Vagina (tissue), 2 donors: Measurements from ENCODE around the gene SIX3. TPM values are rescaled to one million over a fixed set of nuclear protein-coding genes. Genes with fewer than 3 reads are reported as not detected.

ENCODE experiments used
- DNase-seq, 2 donors: peaks; one replicate each; pipeline ENCODE4 v3.0.0-alpha.2; 2017; ENCODE audit errors: extremely low spot score in 2 of 2
- H3K27ac ChIP-seq: fragments of 200-600 bp; sonication (generic); one replicate; pipeline ENCODE4 v1.5.1; 2019
- H3K27me3 ChIP-seq: fragments of 200-600 bp; sonication (generic); one replicate; pipeline ENCODE4 v1.5.1; 2019
- H3K36me3 ChIP-seq, 2 donors: fragments of 200-600 bp; sonication (generic); one replicate each; pipeline ENCODE4 v1.5.1; 2017 to 2019
- H3K4me1 ChIP-seq: fragments of 200-600 bp; sonication (generic); one replicate; pipeline ENCODE4 v1.5.1; 2019
- H3K4me3 ChIP-seq, 2 donors: fragments of 200-600 bp; sonication (generic); 1 replicate in 1 of 2; 2 replicates in 1 of 2; pipeline ENCODE4 v1.5.1; 2016 to 2019
- H3K9me3 ChIP-seq: fragments of 200-600 bp; sonication (generic); one replicate; pipeline ENCODE4 v1.5.1; 2019
- CTCF ChIP-seq, 3 experiments: fragments of 450-650 bp in 2 of 3; fragments of 200-600 bp in 1 of 3; sonication (generic) in 1 of 3; IDR thresholded peaks; one replicate each; pipeline ENCODE4 v1.5.1; 2017 to 2019; ENCODE audit warnings: antibody characterized with exemption in 3 of 3, mild to moderate bottlenecking in 2 of 3, moderate library complexity in 2 of 3
- POLR2A ChIP-seq, 2 donors: fragments of 450-650 bp; IDR thresholded peaks; one replicate each; pipeline ENCODE4 v1.6.1; 2017; ENCODE audit warnings: antibody characterized with exemption in 2 of 2, mild to moderate bottlenecking in 2 of 2, moderate library complexity in 2 of 2
- POLR2AphosphoS5 ChIP-seq, 2 donors: sonication (generic); formaldehyde crosslinking; IDR thresholded peaks; one replicate each; pipeline ENCODE4 v1.9.0; 2017; ENCODE audit warnings: antibody characterized with exemption in 2 of 2, mild to moderate bottlenecking in 2 of 2, low read depth in 1 of 2; ENCODE audit not compliant: insufficient read depth in 1 of 2
- intact Hi-C: fragments of 100-400 bp; cut with DNase I; formaldehyde crosslinking; loops from one replicate; pipeline ENCODE4 v1.15.1; 2023
- total RNA-seq: library from RNA; depleted of rRNA; stranded (reverse); fragments of >200 nt; gene quantifications from one replicate; pipeline ENCODE4 v1.2.3, GENCODE V29; 2016

The SIX3 gene
- total RNA-seq, 1 donor from 2014 or later = not detected

- peaks cover 20% of the 10 kb centered on the region for H3K27me3 ChIP-seq
- H3K4me1 ChIP-seq = peaks cover 42% of the 10 kb centered on the region
- H3K4me3 ChIP-seq = no peak overlapping the region
- H3K9me3 ChIP-seq = no peaks in the 10 kb centered on the region
- intact Hi-C loops = no loop called here
- no peak overlapping the region for H3K27ac ChIP-seq
- no peak for DNase-seq
- H3K36me3 ChIP-seq = no peaks in the 10 kb centered on the region
- TF ChIP-seq POLR2A (IDR thresholded peaks at IDR 0.05) (no peak), CTCF (IDR thresholded peaks at IDR 0.05) (no peak), POLR2AphosphoS5 (IDR thresholded peaks at IDR 0.05; ENCODE audit: insufficient read depth in 1 of 2, low read depth in 1 of 2) (no peak)
Measured at GRCh38 chr2:44933434-44933951, 8.0 kb upstream of the SIX3 start.

- intact Hi-C loops = no loop called here
- no peak overlapping the region for H3K4me3 ChIP-seq
- TF ChIP-seq CTCF (IDR thresholded peaks at IDR 0.05) = no peak
- no peak for TF ChIP-seq POLR2A (IDR thresholded peaks at IDR 0.05)
- TF ChIP-seq POLR2AphosphoS5 (IDR thresholded peaks at IDR 0.05; ENCODE audit: insufficient read depth in 1 of 2, low read depth in 1 of 2) = no peak
- H3K4me1 ChIP-seq = peaks cover 42% of the 10 kb centered on the region
- peaks cover 13% of the 10 kb centered on the region for H3K27me3 ChIP-seq
- H3K9me3 ChIP-seq = no peaks in the 10 kb centered on the region
- no peak for DNase-seq
- no peaks in the 10 kb centered on the region for H3K36me3 ChIP-seq
- H3K27ac ChIP-seq = no peak overlapping the region
Measured at GRCh38 chr2:44934038-44934982, 7.2 kb upstream of the SIX3 start.

GRCh38 chr2:44934983-44935728 is 6.3 kb upstream of the SIX3 start:
- Histone ChIP-seq H3K4me1 (peaks cover 41% of the 10 kb centered on the region), H3K36me3 (no peaks in the 10 kb centered on the region), H3K27ac (no peak overlapping the region), H3K27me3 (peaks cover 5% of the 10 kb centered on the region), H3K4me3 (peak overlapping the region in 1 of 2 donors; percentile 13), H3K9me3 (no peaks in the 10 kb centered on the region)
- intact Hi-C loops = no loop called here
- TF ChIP-seq POLR2A (IDR thresholded peaks at IDR 0.05) (no peak), POLR2AphosphoS5 (IDR thresholded peaks at IDR 0.05; ENCODE audit: insufficient read depth in 1 of 2, low read depth in 1 of 2) (no peak), CTCF (IDR thresholded peaks at IDR 0.05) (no peak)
- DNase-seq = no peak

GRCh38 chr2:44935729-44936098 is 5.8 kb upstream of the SIX3 start:
- no peak overlapping the region for H3K4me3 ChIP-seq
- intact Hi-C loops = no loop called here
- H3K36me3 ChIP-seq = no peaks in the 10 kb centered on the region
- TF ChIP-seq POLR2A (IDR thresholded peaks at IDR 0.05) = no peak
- TF ChIP-seq CTCF (IDR thresholded peaks at IDR 0.05) = no peak
- TF ChIP-seq POLR2AphosphoS5 (IDR thresholded peaks at IDR 0.05; ENCODE audit: insufficient read depth in 1 of 2, low read depth in 1 of 2) = no peak
- H3K9me3 ChIP-seq = no peaks in the 10 kb centered on the region
- peaks cover 5% of the 10 kb centered on the region for H3K27me3 ChIP-seq
- no peak for DNase-seq
- no peak overlapping the region for H3K27ac ChIP-seq
- peaks cover 41% of the 10 kb centered on the region for H3K4me1 ChIP-seq
